HG03039 (cell line): Measurements from ENCODE around the gene TMEM82.
A peak's percentile ranks its signal among the peaks of the same experiment; 100 is the strongest.
"Not testable (repeated sequence)": the region's sequence is repeated elsewhere in the genome, so short reads cannot be mapped to it uniquely, and the experiment has no call there.

Experiments
- ATAC-seq: cut with Tn5 transposase; IDR thresholded peaks from one replicate; pipeline ENCODE4 v1.9.1; 2021; ENCODE audit warnings: mild to moderate bottlenecking, moderate library complexity; ENCODE audit not compliant: unreplicated experiment

Gene TMEM82

GRCh38 chr1:15742339-15742801 lies at the start of gene TMEM82:
TMEM82 (plus strand) TSS chr1:15742499; CDS start chr1:15742560, 61 bp downstream.
- ATAC-seq: no peak

DNA sequence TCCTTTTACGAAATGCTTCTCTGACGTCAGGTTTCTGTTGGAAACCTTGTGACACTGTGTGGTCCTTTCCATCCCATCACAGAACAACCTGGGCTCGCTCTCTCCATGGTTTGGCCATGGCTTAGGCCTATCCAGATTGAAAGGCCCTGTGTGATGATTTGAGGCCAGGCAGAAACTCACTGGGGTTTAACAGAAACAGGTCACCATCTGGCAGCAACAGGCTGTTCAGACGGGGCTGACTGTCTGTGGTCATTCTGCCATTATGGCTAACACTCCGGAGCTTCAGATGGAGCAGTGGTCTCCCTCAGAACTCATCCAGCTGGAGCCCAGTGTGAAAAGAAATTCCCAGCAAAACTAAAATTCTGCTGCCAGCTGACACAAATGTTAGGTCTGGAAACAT lies 48.9 kb upstream of the TMEM82 start:
- ATAC-seq: no peak

DNA sequence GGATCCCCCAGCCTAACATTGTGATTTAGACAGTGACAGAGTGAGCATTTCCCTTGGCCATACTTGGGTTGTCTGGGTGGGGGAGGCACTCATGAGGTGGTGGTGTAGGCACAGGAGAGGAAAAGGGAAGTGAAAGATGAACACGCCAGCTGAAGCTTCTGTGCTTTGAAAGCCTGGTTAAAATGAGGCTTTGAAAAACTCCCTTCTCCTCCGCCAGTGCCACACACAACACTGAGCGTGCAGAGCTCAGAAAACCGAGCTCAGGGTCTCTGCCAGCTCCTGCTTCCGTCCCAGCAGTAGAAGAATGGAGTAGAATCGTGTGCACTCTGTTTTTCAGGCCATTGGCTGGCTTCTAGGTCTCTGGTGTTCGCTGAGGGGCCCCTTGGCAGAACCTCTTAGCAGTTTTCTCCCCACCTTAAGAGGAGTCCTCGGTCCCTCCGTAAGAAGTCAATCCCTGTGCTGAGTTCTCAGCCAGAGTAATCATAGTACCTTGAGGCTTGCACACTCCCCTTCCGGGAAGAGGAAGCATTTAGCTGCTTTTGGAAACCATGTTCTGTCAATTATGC lies 45.3 kb upstream of the TMEM82 start:
- ATAC-seq: peak; percentile 81

GRCh38 chr1:15698201-15698600 lies 44.1 kb upstream of the TMEM82 start:
- ATAC-seq: no peak

GRCh38 chr1:15699321-15699720 lies 43.0 kb upstream of the TMEM82 start:
- not testable (repeated sequence) for ATAC-seq

- no peak for ATAC-seq
Observed at GRCh38 chr1:15700508-15700907, 41.8 kb upstream of the TMEM82 start.

DNA sequence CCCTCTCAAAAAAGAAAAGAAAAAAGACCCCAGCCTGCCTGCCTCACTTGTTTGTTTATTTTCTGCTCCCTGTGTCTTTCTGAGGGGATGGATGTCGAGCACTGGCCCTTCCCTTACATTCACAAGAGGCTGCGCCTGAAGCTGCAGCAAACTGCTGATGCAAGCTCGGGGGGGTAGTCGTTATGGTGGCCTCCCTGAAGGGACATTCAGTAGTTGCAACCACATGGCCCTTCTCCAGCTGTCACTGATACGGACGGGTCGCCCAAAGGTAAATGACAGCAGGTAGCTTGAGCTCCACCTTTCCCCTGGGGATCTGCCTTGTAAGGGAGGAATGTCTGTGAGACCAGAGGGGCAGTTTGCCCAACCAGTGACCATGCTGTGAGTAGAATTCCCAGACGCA lies 40.5 kb upstream of the TMEM82 start:
- no peak for ATAC-seq

GRCh38 chr1:15702722-15703550 lies 39.4 kb upstream of the TMEM82 start:
- no peak for ATAC-seq

DNA sequence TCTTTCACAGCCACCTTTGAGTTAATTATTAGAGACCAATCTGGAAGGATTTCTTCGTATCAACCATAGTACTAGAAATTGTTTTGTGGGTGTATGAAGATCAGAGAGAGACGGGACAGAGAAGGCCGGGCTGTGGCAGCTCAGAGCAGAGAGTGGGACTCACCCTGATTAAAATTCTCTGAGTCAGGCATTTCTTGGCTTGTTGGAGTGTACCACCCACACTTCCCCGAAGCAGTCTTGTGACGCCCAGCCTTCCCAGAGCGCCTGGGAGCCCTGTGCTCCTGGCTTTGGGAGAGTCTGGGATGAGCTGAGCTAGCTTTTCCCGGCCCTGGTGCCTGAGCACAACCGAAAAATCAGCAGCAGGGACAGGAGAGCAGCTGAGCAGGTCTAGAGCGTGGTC lies 38.7 kb upstream of the TMEM82 start:
- no peak for ATAC-seq

DNA sequence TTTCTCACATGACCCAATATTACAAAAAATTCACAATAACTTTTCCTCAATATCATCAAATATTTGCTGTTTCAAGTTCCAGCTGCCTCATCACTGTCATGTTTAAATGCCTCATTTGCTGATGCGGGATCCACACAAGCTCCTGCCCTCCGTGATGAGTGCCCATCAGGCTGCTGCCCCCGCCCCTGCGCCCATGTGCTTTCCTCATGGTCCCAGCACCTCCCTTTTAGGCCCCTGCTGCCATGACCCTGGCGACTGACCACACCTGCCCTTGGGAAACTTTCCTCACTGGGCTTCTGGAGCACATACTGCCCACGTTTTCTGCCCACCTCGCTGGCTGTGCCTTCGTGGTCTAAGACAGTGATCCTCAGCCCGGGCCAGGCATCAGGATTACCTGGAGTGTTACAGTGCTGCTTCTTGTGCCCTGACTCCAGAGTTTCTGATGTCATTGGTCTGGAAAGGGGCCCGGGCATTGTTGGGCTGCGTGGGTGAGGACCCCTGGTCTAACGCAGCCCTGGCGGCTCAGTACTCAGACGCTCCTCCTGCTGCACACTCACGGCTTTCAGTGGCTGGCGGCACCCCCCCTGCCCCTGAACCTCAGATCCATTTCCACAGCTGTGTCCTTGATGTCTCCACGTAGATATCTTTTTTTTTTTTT lies 37.6 kb upstream of the TMEM82 start:
- ATAC-seq: no peak

DNA sequence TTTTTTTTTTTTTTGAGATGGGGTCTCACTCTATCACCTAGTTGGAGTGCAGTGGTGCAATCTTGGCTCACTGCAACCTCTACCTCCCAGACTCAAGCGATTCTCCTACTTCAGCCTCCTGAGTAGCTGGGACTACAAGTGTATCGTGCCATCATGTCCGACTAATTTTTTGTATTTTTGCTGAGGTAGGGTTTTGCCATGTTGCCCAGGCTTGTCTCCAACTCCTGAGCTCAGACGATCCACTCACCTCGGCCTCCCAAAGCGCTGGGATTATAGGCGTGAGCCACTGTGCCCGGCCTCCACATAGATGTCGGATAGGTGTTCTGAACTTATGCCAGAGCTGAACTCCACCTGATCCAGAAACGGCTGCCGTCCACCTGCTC lies 37.1 kb upstream of the TMEM82 start:
- no peak for ATAC-seq

- ATAC-seq: no peak
Observed at GRCh38 chr1:15706751-15707150, 35.5 kb upstream of the TMEM82 start.

DNA sequence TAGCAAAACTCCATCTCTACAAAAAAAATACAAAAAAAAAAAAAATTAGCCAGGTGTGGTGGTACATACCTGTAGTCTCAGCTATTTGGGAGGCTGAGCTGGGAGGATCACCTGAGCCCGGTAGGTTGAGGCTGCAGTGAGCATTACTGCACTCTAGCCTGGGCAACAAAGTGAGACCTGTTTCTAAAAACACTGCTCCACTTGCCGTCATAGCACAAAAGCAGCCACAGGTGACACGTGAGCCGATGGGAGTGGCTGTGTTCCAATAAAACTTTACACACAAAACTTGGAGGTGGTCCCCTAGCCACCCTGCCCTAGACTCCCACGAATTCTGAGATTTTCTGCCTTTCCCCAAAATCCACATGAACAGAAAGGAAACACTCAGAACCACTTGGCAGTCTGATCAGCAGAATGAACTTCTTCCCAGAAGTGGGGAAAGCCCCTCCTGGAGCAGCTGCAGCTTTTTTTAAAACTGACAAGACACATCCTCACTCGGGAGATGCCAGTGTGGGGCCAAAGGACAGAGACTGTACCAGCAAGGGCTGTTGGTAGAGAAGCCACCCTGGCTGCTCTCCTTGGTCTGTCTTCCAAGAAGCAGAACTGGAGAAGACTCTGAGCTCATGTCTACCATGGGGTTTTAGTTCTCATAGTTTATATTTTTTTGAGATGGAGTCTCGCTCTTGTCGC lies 34.9 kb upstream of the TMEM82 start:
- no peak for ATAC-seq

DNA sequence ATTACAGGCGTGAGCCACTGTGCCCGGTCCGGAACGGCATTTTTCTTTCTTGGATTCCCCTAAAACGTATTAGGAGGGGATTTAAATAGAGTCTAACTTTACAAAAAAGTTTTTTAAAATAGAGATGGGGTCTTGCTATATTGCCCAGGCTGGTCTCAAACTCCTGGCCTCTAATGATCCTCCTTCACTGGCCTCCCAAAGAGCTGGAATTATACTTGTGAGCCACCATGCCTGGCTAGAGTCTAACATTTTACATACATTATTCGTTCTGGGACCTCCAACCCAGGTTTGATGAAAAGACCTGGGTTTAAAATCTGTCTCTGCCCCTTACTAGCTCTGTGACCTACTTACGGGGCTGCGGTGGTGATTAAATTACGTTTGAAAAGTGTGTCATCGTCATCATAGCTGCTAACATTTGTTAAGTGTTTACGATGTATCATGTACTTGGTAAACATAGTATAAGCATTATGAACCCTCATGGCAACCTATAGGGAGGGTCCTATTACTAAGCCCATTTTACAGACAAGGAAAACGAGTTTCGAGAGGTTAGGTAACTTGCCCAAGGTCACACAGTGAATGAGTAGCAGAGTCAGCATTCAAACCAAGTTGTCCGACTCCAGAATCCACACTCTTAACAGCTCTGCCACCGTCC lies 33.7 kb upstream of the TMEM82 start:
- ATAC-seq: no peak

- no peak for ATAC-seq
Observed at GRCh38 chr1:15709226-15709625, 33.1 kb upstream of the TMEM82 start.

DNA sequence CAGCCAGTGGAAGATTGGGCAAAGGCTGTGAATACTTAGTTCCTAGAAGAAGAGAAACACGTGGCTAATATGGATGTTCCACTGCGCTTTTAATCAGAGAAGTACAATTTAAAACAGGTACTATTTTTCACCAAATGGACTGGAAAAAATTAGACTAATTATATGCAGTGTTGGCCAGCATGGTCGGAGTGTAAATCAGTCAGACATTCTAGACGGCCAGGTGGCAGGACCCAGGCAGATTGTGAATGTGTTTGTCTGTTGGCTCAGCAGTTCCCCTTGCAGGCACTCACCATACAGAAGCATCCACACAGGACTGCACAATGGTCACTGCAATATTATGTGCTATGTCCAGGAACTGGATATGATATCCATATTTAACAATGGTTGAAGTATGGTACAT lies 30.1 kb upstream of the TMEM82 start:
- no peak for ATAC-seq

DNA sequence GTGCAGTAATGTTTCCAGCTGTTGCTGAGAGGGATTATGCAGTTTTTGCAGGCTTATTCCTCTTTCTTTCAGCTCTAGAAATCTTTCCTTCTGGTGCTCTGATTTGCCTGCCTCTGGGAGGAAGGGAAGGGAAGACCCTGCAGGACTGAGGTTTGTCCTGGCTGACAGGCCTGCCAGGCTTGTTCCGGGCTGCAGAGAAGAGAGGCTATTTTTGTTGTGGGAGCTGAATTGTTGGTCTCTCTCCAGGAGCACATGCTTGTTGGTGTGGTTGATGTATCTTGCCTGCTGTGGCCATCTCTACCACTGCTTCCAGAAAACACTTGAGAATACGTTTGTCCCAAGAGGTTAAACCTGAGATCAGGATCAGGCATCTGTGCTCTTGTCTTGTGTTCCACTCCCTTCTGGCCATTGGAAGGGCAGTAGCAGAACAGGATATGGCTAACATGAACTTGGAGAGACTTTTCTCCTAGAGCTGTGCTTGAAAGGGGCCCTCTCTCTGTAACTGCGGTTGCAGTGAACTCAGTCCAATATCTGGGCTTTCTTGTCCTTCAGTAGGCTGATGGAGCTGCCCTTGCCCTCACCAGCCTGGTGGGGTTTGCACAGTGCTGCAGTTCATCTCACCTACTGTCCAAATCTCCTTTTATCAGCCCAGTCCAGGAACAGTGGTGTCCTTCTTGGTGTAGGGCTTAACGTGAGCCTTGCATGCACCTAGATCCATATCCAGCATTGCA lies 27.7 kb upstream of the TMEM82 start:
- no peak for ATAC-seq

GRCh38 chr1:15717418-15718125 lies 24.7 kb upstream of the TMEM82 start:
- ATAC-seq: no peak

GRCh38 chr1:15718199-15718601 lies 24.1 kb upstream of the TMEM82 start:
- no peak for ATAC-seq
